ENCODE results near the gene NAA60.

Gene NAA60

GRCh38 chr16:3408561-3409197 lies 34.8 kb upstream of the NAA60 start:
- TF ChIP-seq ZBTB7A (IDR thresholded peaks at IDR 0.05; ENCODE audit: low read depth) = no peak
- TF ChIP-seq TCF12 (IDR thresholded peaks at IDR 0.05; ENCODE audit: low read depth) = peak; percentile 61; the same call in 1 of the 2 replicates

GRCh38 chr16:3413730-3414379 lies 29.6 kb upstream of the NAA60 start:
- TF ChIP-seq TCF12 (IDR thresholded peaks at IDR 0.05; ENCODE audit: low read depth) (no peak), CREB1 (IDR thresholded peaks at IDR 0.05; ENCODE audit: low read depth) (no peak), RAD21 (IDR thresholded peaks at IDR 0.05; ENCODE audit: low read depth) (no peak), MAX (IDR thresholded peaks at IDR 0.05) (no peak), YY1 (IDR thresholded peaks at IDR 0.05; ENCODE audit: low read depth) (no peak), REST (IDR thresholded peaks at IDR 0.05; ENCODE audit: low read depth) (no peak), FOXM1 (IDR thresholded peaks at IDR 0.05; ENCODE audit: borderline replicate concordance, low read depth) (no peak), TAF1 (IDR thresholded peaks at IDR 0.05; ENCODE audit: low read depth) (no peak), TEAD4 (IDR thresholded peaks at IDR 0.05) (no peak), ZBTB7A (IDR thresholded peaks at IDR 0.05; ENCODE audit: low read depth) (no peak), EGR1 (IDR thresholded peaks at IDR 0.05) (no peak), USF1 (IDR thresholded peaks at IDR 0.05) (no peak), CEBPB (IDR thresholded peaks at IDR 0.05) (no peak), NFIC (IDR thresholded peaks at IDR 0.05) (no peak)

GRCh38 chr16:3431779-3432219 lies 11.7 kb upstream of the NAA60 start:
- TF ChIP-seq CREB1 (IDR thresholded peaks at IDR 0.05; ENCODE audit: low read depth) = no peak
- TF ChIP-seq REST (IDR thresholded peaks at IDR 0.05; ENCODE audit: low read depth) = no peak
- no peak for TF ChIP-seq TEAD4 (IDR thresholded peaks at IDR 0.05)
- no peak for TF ChIP-seq ZBTB7A (IDR thresholded peaks at IDR 0.05; ENCODE audit: low read depth)
- TF ChIP-seq FOXM1 (IDR thresholded peaks at IDR 0.05; ENCODE audit: borderline replicate concordance, low read depth) = no peak
- no peak for TF ChIP-seq YY1 (IDR thresholded peaks at IDR 0.05; ENCODE audit: low read depth)
- TF ChIP-seq MAX (IDR thresholded peaks at IDR 0.05) = no peak
- TF ChIP-seq TAF1 (IDR thresholded peaks at IDR 0.05; ENCODE audit: low read depth) = no peak
- no peak for TF ChIP-seq RAD21 (IDR thresholded peaks at IDR 0.05; ENCODE audit: low read depth)
- TF ChIP-seq TCF12 (IDR thresholded peaks at IDR 0.05; ENCODE audit: low read depth) = no peak
- no peak for TF ChIP-seq CEBPB (IDR thresholded peaks at IDR 0.05)
- TF ChIP-seq USF1 (IDR thresholded peaks at IDR 0.05) = no peak
- TF ChIP-seq EGR1 (IDR thresholded peaks at IDR 0.05) = no peak
- TF ChIP-seq EP300 (IDR thresholded peaks at IDR 0.05; ENCODE audit: borderline replicate concordance) = no peak
- TF ChIP-seq NFIC (IDR thresholded peaks at IDR 0.05) = no peak

GRCh38 chr16:3434373-3434772 lies 9.1 kb upstream of the NAA60 start:
- TF ChIP-seq CREB1 (IDR thresholded peaks at IDR 0.05; ENCODE audit: low read depth) (no peak), USF1 (IDR thresholded peaks at IDR 0.05) (no peak), EP300 (IDR thresholded peaks at IDR 0.05; ENCODE audit: borderline replicate concordance) (no peak), FOXM1 (IDR thresholded peaks at IDR 0.05; ENCODE audit: borderline replicate concordance, low read depth) (no peak), REST (IDR thresholded peaks at IDR 0.05; ENCODE audit: low read depth) (no peak), TEAD4 (IDR thresholded peaks at IDR 0.05) (no peak), RAD21 (IDR thresholded peaks at IDR 0.05; ENCODE audit: low read depth) (no peak), NFIC (IDR thresholded peaks at IDR 0.05) (no peak), CEBPB (IDR thresholded peaks at IDR 0.05) (no peak), ZBTB7A (IDR thresholded peaks at IDR 0.05; ENCODE audit: low read depth) (no peak), MAX (IDR thresholded peaks at IDR 0.05) (no peak), YY1 (IDR thresholded peaks at IDR 0.05; ENCODE audit: low read depth) (no peak), EGR1 (IDR thresholded peaks at IDR 0.05) (no peak), TCF12 (IDR thresholded peaks at IDR 0.05; ENCODE audit: low read depth) (no peak), TAF1 (IDR thresholded peaks at IDR 0.05; ENCODE audit: low read depth) (no peak)
